Tibial nerve (tissue), 3 donors: Measurements from ENCODE around the gene MARS1.

Source experiments
- CTCF ChIP-seq, 5 experiments: fragments of 200-600 bp in 3 of 5; fragments of 450-650 bp in 2 of 5; sonication (generic) in 3 of 5; IDR thresholded peaks; one replicate each; pipeline ENCODE4 v1.5.1; 2016 to 2019; ENCODE audit warnings: antibody characterized with exemption in 5 of 5, mild to moderate bottlenecking in 3 of 5, moderate library complexity in 2 of 5
- POLR2A ChIP-seq, 2 donors: fragments of 450-650 bp; IDR thresholded peaks; one replicate each; pipeline ENCODE4 v1.6.1; 2017; ENCODE audit warnings: antibody characterized with exemption in 2 of 2, mild to moderate bottlenecking in 2 of 2, moderate library complexity in 2 of 2

GRCh38 chr12:57438400-57438799 is 49.5 kb upstream of the MARS1 start:
- TF ChIP-seq CTCF (IDR thresholded peaks at IDR 0.05) (no peak), POLR2A (IDR thresholded peaks at IDR 0.05) (no peak)
